Liver (tissue), 9 donors: Measurements from ENCODE around the gene PRR5L. TPM values are rescaled to one million over a fixed set of nuclear protein-coding genes. Genes with fewer than 3 reads are reported as not detected.

ENCODE experiments used
- DNase-seq: peaks from one replicate; pipeline ENCODE4 v3.0.0-alpha.2; 2017; ENCODE audit warnings: low spot score
- H3K27ac ChIP-seq, 2 donors: one replicate each; pipeline ENCODE4 v1.7.0; 2013; ENCODE audit warnings: inconsistent platforms in 2 of 2, low read length in 2 of 2, control low read depth in 1 of 2, low read depth in 1 of 2, mild to moderate bottlenecking in 1 of 2
- H3K27me3 ChIP-seq, 4 donors: one replicate each; pipeline versions ENCODE4 v1.6.1 to v1.7.0; 2013; ENCODE audit warnings: low read length in 3 of 4, inconsistent platforms in 1 of 4, mild to moderate bottlenecking in 1 of 4, moderate library complexity in 1 of 4; ENCODE audit not compliant: control insufficient read depth in 4 of 4, insufficient read depth in 4 of 4
- H3K36me3 ChIP-seq, 4 donors: one replicate each; pipeline versions ENCODE4 v1.6.1 to v1.7.0; 2013; ENCODE audit warnings: low read length in 3 of 4, mild to moderate bottlenecking in 3 of 4, low read depth in 1 of 4, moderate library complexity in 1 of 4; ENCODE audit not compliant: control insufficient read depth in 4 of 4, insufficient read depth in 3 of 4
- H3K4me1 ChIP-seq, 4 donors: one replicate each; pipeline versions ENCODE4 v1.6.1 to v1.7.0; 2013; ENCODE audit warnings: low read length in 3 of 4, mild to moderate bottlenecking in 3 of 4, moderate library complexity in 1 of 4; ENCODE audit not compliant: control insufficient read depth in 4 of 4, insufficient read depth in 4 of 4
- H3K4me3 ChIP-seq, 3 donors: one replicate each; pipeline versions ENCODE4 v1.6.1 to v1.7.0; 2013; ENCODE audit warnings: low read length in 3 of 3, control low read depth in 1 of 3, low read depth in 1 of 3, mild to moderate bottlenecking in 1 of 3
- H3K9ac ChIP-seq, 2 donors: one replicate each; pipeline ENCODE4 v1.7.0; 2013; ENCODE audit warnings: low read length in 2 of 2, mild to moderate bottlenecking in 2 of 2, moderate library complexity in 2 of 2, control low read depth in 1 of 2, low read depth in 1 of 2
- H3K9me3 ChIP-seq, 4 donors: one replicate each; pipeline versions ENCODE4 v1.6.1 to v1.7.0; 2013; ENCODE audit warnings: low read length in 3 of 4; ENCODE audit not compliant: control insufficient read depth in 4 of 4
- CTCF ChIP-seq: fragments of 150-350 bp; IDR thresholded peaks from 2 replicates; pipeline ENCODE4 v1.5.1; 2017; ENCODE audit warnings: improper control_type of control experiment, low read depth, low read length; ENCODE audit not compliant: missing input control
- EGR1 ChIP-seq, 2 donors: IDR thresholded peaks; 2 replicates each; pipeline ENCODE4 v1.6.1; 2016 to 2018; ENCODE audit warnings: antibody characterized with exemption in 2 of 2, low read depth in 2 of 2
- FOXA1 ChIP-seq: IDR thresholded peaks from 2 replicates; pipeline ENCODE4 v1.6.1; 2016; ENCODE audit warnings: antibody characterized with exemption
- FOXA2 ChIP-seq: IDR thresholded peaks from 2 replicates; pipeline ENCODE4 v1.6.1; 2016; ENCODE audit warnings: antibody characterized with exemption
- GABPA ChIP-seq, 2 donors: IDR thresholded peaks in 1 of 2; conservative IDR thresholded peaks in 1 of 2; 2 replicates each; pipeline ENCODE4 v1.6.1; 2016; ENCODE audit warnings: antibody characterized with exemption in 2 of 2, mild to moderate bottlenecking in 1 of 2, moderate library complexity in 1 of 2
- HNF4A ChIP-seq, 2 donors: conservative IDR thresholded peaks; 2 replicates each; pipeline ENCODE4 v1.6.1; 2016; ENCODE audit warnings: antibody characterized with exemption in 2 of 2, mild to moderate bottlenecking in 2 of 2
- HNF4G ChIP-seq: IDR thresholded peaks from 2 replicates; pipeline ENCODE4 v1.6.1; 2016; ENCODE audit warnings: antibody characterized with exemption
- JUND ChIP-seq, 2 donors: IDR thresholded peaks; 2 replicates each; pipeline ENCODE4 v1.6.1; 2016; ENCODE audit warnings: antibody characterized with exemption in 2 of 2
- NR2F2 ChIP-seq: IDR thresholded peaks from 2 replicates; pipeline ENCODE4 v1.6.1; 2016; ENCODE audit warnings: antibody characterized with exemption
- RAD21 ChIP-seq, 2 donors: IDR thresholded peaks; 2 replicates each; pipeline ENCODE4 v1.6.1; 2016; ENCODE audit warnings: antibody characterized with exemption in 2 of 2, mild to moderate bottlenecking in 2 of 2
- RXRA ChIP-seq, 2 donors: IDR thresholded peaks; 2 replicates each; pipeline ENCODE4 v1.6.1; 2017 to 2018; ENCODE audit warnings: antibody characterized with exemption in 2 of 2, mild to moderate bottlenecking in 1 of 2
- SP1 ChIP-seq: IDR thresholded peaks from 2 replicates; pipeline ENCODE4 v1.6.1; 2018; ENCODE audit warnings: antibody characterized with exemption, mild to moderate bottlenecking
- TAF1 ChIP-seq: conservative IDR thresholded peaks from 2 replicates; pipeline ENCODE4 v1.6.1; 2016; ENCODE audit warnings: antibody characterized with exemption, mild to moderate bottlenecking
- YY1 ChIP-seq: IDR thresholded peaks from 2 replicates; pipeline ENCODE4 v1.6.1; 2016; ENCODE audit warnings: antibody characterized with exemption, mild to moderate bottlenecking
- WGBS: extraction: QIAGEN DNeasy Blood & Tissue Kit; methylation state at CpG from one replicate; pipeline ENCODE4 v1.1.7; 2013; 5-methylcytosine and 5-hydroxymethylcytosine counted together
- polyA plus RNA-seq, 2 donors: library from polyadenylated mRNA; stranded (reverse) in 1 of 2; unstranded in 1 of 2; fragments of 200-250 nt in 1 of 2; fragments of >200 nt in 1 of 2; fragmentation: Nextera tagmentation in 1 of 2; extraction: Ambion mirVana in 1 of 2; gene quantifications; one replicate each; pipeline versions ENCODE4 v1.2.1 to v1.2.3, GENCODE V29; 2013 to 2015
- total RNA-seq, 2 donors: library from RNA; depleted of rRNA; stranded (reverse); fragments of >200 nt; gene quantifications; one replicate each; pipeline ENCODE4 v1.2.3, GENCODE V29; 2014
- TF ChIP-seq, protein P1 (sequence below): IDR thresholded peaks from 2 replicates; pipeline ENCODE4 v1.6.1; 2016; ENCODE audit warnings: antibody characterized with exemption
- TF ChIP-seq, protein P2 (sequence below): IDR thresholded peaks from 2 replicates; pipeline ENCODE4 v1.6.1; 2016; ENCODE audit warnings: antibody characterized with exemption
- TF ChIP-seq, protein P3 (sequence below): IDR thresholded peaks from 2 replicates; pipeline ENCODE4 v1.6.1; 2016; ENCODE audit warnings: antibody characterized with exemption
- TF ChIP-seq, protein P4 (sequence below): IDR thresholded peaks from 2 replicates; pipeline ENCODE4 v1.6.1; 2016; ENCODE audit warnings: antibody characterized with exemption, mild to moderate bottlenecking
- donor health status: healthy.
- donor health status: healthy.
- donor health status: healthy.
- donor health status: healthy.
- donor health status: healthy.

Gene PRR5L
- total and polyA plus RNA-seq, 4 donors = 1.2 to 8.5 (median 4.5) TPM

DNA sequence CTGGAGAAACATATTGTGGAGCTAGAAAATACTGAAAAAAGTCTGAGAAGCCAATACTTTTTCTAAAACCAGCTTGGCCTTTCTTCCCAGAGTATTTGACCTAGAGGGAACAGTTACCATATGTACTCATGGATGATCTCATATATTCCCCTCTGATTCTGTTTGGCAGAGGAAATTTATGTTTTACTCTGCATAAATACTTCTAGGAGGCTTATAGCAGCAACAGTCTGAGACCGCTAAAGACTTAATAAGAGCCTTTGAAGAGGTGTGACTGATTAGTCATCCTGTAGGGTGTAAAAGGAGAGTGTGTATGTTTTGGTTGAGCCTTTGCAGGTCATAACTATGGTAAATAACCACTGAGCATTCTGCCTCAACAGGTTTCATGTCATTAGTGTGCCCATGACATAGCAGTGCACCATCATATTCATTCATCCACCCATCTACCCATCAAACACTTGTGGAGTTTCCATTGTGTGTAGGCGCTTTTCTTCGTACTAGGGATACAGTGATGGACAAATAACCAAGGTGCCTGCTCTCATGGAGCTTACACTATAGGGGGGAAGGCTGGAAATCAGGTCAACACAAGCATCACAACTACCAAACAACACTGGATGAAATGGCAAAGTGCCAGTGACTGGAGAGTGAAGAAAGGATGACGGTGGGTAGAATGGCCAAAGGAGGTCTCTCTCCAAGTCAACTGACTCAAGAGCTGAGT is 169.5 kb downstream of the PRR5L start:
- Histone ChIP-seq H3K27ac (no peak overlapping the region), H3K27me3 (no peaks in the 10 kb centered on the region), H3K36me3 (no peaks in the 10 kb centered on the region), H3K9me3 (no peaks in the 10 kb centered on the region), H3K9ac (no peak overlapping the region), H3K4me1 (no peaks in the 10 kb centered on the region), H3K4me3 (no peak overlapping the region)
- WGBS = 96% methylated on average over 4 of the region's 4 CpGs
- TF ChIP-seq RAD21 (IDR thresholded peaks at IDR 0.05) (no peak), TAF1 (no peak), JUND (IDR thresholded peaks at IDR 0.05) (no peak), FOXA1 (no peak), CTCF (no peak), YY1 (no peak), EGR1 (IDR thresholded peaks at IDR 0.05; ENCODE audit: low read depth in 2 of 2) (no peak), RXRA (IDR thresholded peaks at IDR 0.05) (no peak), GABPA (IDR thresholded peaks at IDR 0.05 in 1 of 2, conservative IDR thresholded peaks at IDR 0.05 in 1 of 2) (no peak), SP1 (no peak), NR2F2 (no peak), FOXA2 (no peak), HNF4A (conservative IDR thresholded peaks at IDR 0.05) (no peak), HNF4G (no peak)
- TF ChIP-seq, protein P1, sequence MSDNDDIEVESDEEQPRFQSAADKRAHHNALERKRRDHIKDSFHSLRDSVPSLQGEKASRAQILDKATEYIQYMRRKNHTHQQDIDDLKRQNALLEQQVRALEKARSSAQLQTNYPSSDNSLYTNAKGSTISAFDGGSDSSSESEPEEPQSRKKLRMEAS = no peak
- TF ChIP-seq, protein P2, sequence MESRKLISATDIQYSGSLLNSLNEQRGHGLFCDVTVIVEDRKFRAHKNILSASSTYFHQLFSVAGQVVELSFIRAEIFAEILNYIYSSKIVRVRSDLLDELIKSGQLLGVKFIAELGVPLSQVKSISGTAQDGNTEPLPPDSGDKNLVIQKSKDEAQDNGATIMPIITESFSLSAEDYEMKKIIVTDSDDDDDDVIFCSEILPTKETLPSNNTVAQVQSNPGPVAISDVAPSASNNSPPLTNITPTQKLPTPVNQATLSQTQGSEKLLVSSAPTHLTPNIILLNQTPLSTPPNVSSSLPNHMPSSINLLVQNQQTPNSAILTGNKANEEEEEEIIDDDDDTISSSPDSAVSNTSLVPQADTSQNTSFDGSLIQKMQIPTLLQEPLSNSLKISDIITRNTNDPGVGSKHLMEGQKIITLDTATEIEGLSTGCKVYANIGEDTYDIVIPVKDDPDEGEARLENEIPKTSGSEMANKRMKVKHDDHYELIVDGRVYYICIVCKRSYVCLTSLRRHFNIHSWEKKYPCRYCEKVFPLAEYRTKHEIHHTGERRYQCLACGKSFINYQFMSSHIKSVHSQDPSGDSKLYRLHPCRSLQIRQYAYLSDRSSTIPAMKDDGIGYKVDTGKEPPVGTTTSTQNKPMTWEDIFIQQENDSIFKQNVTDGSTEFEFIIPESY = no peak
- TF ChIP-seq, protein P3, sequence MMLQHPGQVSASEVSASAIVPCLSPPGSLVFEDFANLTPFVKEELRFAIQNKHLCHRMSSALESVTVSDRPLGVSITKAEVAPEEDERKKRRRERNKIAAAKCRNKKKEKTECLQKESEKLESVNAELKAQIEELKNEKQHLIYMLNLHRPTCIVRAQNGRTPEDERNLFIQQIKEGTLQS = no peak
- TF ChIP-seq, protein P4, sequence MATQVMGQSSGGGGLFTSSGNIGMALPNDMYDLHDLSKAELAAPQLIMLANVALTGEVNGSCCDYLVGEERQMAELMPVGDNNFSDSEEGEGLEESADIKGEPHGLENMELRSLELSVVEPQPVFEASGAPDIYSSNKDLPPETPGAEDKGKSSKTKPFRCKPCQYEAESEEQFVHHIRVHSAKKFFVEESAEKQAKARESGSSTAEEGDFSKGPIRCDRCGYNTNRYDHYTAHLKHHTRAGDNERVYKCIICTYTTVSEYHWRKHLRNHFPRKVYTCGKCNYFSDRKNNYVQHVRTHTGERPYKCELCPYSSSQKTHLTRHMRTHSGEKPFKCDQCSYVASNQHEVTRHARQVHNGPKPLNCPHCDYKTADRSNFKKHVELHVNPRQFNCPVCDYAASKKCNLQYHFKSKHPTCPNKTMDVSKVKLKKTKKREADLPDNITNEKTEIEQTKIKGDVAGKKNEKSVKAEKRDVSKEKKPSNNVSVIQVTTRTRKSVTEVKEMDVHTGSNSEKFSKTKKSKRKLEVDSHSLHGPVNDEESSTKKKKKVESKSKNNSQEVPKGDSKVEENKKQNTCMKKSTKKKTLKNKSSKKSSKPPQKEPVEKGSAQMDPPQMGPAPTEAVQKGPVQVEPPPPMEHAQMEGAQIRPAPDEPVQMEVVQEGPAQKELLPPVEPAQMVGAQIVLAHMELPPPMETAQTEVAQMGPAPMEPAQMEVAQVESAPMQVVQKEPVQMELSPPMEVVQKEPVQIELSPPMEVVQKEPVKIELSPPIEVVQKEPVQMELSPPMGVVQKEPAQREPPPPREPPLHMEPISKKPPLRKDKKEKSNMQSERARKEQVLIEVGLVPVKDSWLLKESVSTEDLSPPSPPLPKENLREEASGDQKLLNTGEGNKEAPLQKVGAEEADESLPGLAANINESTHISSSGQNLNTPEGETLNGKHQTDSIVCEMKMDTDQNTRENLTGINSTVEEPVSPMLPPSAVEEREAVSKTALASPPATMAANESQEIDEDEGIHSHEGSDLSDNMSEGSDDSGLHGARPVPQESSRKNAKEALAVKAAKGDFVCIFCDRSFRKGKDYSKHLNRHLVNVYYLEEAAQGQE = no peak
- no peak for DNase-seq
